Anterior cingulate cortex (tissue), 58 donors: Measurements from ENCODE around the gene SOX6.

Source experiments
- DNase-seq, 58 donors: peaks; one replicate each; lab custom pipeline; 2025; lab: John Stamatoyannopoulos, UW

SOX6 gene

GRCh38 chr11:16280256-16280682, 76.1 kb downstream of the SOX6 start:
- DNase-seq: no peak

DNA sequence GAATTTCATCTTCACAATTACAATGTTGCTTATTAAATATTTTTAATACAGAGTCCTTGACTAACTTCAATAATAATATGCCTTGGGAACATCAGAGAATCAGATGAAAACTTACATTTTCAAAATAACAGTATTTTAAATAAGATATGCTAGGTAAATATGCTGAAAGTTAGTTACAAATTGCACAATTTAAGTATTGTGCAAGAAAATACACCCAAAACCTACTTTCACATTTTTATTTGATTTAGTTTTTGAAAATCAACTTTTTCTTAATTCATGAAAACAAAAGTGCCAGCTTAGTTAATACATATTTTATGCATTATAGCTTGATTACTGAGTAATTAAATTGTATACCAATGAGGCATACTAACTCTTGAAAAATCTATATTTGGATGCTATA, 76.8 kb downstream of the SOX6 start:
- no peak for DNase-seq

GRCh38 chr11:16278979-16279378, 77.4 kb downstream of the SOX6 start:
- no peak for DNase-seq

GRCh38 chr11:16278273-16278672, 78.1 kb downstream of the SOX6 start:
- no peak for DNase-seq

- no peak for DNase-seq
These were observed 80.1 kb downstream of the SOX6 start for GRCh38 chr11:16276251-16276650.

GRCh38 chr11:16271258-16271657, 85.1 kb downstream of the SOX6 start:
- DNase-seq: no peak

DNA sequence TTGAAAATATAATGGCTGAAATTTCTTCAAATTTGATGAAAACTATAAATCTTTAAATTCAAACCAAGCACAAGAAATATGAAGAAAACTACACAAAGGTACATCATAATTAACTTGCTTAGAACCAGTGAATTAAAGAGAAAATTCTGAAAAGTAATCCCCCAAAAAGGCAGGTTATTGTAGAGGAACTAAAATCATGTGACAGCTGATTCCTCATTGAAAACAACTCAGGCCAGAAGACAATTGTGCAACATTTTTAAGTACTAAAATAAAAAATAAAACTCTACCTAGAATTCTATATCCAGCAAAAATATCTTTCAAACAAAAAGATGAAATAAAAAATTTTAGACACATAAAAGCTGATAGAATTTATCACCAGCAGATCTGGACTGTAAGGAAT, 90.3 kb downstream of the SOX6 start:
- no peak for DNase-seq

DNA sequence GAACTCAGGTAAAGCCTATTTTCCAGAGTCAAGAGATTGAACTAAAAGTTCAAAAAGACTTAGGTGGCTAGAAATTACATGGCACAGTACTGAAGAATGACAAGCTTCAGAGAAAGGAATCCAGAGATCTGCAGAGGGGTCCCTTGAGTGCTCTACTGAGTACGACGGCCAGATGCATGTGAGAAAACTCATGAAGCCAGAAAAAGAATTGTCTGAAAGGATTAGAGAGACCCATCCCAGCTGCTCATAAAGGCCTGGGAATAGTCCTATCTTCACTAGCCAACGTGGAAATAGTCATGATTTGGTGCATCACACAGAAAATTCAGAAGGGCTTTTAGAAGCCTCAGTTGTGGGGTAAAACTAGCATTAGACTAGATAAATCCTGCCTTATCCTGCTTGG, 91.3 kb downstream of the SOX6 start:
- no peak for DNase-seq

- no peak for DNase-seq
These were observed 93.7 kb downstream of the SOX6 start for GRCh38 chr11:16262645-16262955.

DNA sequence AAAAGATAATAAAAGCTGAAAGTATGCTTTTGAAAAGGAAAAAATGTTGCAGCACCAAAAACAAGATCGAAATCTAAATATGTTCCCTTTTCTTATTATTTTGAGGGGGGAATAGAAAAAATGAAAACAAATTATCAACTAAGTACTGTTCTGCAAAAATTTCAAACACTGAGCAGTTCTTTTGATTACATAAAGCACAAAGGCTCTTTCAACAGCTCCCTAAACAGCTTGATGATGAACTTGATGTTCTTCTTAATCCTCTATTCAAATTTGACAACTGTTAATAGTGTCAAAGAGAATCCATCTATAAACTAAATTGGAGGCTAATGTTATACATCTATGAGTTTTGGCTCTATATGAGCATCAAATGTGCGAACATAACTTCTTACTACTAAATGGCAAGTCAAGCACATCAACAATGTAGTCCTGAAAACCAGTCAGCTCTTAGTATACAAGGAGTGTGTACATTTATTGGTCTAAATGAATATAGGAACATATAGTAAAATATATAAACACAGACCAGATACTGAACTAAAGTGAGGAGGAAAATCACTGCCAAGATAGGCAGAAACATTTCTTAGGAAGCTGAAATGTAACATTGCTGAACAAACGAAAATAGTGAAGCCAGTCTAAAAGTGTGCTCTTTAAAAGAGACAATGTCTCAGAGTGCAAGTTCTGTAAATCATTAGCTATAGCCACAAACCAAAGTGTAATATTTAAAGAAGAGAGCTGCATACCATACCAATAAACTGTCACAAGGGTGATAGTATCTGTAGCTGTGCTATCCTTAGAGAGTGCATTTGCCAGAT, 94.3 kb downstream of the SOX6 start:
- no peak for DNase-seq

DNA sequence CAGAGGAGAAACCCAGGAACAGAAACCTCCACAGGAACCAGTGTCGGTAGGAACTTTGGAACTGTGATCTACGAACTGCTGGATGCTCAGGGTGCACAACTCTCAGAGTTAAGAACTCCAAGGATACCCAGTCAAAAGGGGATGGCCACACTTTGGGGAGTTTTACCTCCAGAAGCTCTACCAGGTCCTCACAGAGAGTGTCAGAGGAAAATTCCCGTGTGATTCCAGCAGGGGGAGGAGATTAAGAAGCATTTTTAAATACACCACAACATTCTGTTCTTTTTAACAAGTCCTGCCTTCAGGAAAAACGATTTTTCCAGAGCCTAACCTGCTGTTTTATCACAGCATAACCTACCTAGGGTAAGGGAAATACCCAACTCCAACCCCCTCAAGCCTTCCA, 104.0 kb downstream of the SOX6 start:
- DNase-seq: no peak

DNA sequence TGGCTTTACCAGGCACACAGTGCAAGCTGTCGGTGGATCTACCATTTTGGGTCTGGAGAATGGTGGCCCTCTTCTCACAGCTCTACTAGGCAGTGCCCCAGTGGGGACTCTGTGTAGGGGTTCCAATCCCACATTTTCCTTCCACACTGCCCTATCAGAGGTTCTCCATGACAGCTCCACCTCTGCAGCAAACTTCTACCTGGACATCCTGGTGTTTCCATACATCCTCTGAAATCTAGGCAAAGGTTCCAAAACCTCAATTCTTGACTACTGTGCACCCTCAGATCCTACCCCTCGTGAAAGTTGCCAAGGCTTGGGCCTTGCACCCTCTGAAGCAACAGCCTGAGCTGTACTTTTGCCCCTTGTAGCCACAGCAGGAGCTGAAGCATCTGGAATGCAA, 108.1 kb downstream of the SOX6 start:
- DNase-seq: no peak

- no peak for DNase-seq
These were observed 113.5 kb downstream of the SOX6 start for GRCh38 chr11:16242806-16243205.

DNA sequence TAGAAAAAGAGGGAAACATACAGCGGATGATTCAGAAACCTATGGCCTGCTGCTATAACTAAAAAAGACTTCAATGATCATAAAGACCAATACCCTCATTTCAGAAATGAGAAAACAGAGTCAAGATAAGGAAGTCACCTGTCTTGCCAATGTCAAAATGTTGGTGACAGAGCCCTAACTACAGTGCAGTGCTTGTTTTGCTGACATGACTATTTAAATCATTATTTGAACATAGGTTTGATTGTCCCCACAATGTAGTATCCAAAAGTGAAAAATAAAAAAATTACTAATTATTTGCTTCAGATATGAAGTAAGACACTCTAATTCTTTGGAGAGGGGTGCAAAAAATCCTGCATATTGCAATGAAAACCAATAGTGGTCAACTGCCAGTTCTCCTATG, 115.7 kb downstream of the SOX6 start:
- DNase-seq: no peak

DNA sequence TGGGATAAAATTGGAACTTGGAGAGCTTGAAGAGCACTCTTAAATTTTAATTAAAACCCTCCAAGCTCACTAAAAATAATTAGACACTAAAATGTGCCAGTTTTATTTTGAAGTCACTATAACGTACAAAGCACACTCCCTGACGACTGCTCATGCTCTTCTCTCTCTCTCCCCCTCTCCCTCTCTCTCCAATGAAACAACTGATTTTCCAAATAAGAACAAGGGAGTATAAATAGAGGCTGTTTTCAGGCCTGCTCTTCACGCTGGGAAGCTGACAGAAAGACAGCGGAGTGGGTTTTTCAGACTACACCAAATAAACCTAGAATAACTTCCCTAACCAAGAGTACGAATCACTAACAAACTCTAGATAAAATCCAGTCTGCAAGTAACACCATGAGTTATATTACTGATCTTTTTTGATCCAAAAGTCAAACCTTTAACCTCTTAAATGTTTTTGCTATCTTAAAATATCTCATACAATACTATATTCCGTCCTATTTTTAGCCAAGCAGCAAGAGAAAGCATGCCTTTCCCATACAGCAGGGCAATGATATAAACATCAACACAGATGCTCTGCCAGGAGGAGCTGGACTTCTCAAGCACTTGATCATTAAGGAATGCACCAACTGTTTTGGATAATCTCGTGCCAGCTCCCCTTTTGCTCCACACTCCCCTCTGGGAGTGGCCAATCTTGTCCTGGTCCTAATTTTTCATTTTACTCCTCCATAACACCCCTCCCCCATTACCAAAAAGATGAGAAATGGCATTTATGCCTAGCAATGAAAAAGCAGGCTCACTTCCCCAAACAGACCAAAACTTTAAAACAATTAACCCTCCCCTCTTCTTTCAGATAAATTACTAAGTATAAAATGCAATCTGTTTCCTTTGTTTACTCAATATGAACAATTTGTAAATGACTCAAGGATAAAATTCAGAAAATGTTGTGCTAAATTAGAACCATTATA, 116.9 kb downstream of the SOX6 start:
- DNase-seq: peak in 1 of 58 donors; percentile 3

DNA sequence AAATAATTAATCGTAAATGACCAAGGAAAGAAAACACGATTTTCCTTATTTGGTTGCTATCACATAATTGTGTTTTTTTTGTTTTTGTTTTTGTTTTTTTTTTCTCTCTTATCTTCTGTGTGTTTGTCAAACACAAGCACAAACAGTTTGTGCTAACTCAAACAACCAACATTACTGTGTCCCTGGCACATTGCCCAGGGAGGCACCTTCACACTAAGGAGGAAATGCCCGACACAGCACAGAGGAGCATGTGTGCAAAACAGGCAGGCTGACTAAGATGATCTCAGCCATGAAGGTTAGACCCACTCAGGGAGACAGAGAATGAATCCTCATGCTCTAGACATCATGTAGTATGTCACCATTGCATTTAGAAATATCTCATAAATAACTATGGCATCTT, 130.1 kb downstream of the SOX6 start:
- peak in 1 of 58 donors; percentile 22 for DNase-seq

GRCh38 chr11:16225623-16226022, 130.7 kb downstream of the SOX6 start:
- no peak for DNase-seq

GRCh38 chr11:16223558-16223957, 132.8 kb downstream of the SOX6 start:
- no peak for DNase-seq

DNA sequence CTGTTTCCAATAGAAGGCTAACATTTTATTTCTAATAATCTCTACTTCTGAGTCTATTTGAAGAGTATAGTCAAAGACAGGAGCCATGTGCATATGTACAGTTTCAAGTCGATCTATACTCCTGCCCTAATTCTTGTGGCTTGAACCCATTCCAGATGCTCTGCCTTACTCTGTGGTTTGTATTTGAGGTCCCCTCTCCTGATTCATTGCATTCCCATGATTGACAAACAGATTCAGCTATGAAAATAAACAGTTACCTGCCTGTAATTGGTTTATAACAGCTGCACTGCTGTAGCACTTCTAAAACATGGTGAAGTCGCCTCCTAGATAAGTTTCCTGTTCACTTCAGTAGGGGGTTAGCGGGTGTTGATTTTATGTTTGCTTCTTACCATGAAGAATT, 138.7 kb downstream of the SOX6 start:
- no peak for DNase-seq

DNA sequence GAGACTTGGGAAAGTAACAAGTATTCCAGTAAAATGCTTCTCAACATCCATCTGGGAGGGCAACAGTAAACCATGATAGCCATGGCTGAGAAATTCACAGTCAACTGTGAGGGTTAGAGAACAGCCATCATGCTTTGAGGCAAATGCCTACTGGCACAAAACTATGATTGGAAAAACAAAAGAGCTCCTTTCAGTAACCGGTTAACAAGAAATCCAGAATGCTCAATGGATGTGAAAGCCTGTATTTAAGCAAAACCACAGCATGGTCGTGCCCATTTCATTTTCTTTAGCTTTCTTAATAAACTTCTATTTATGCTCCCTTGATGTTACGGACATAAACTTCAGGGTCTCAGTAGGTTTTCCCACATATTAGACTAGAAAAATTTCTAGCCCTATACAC, 139.5 kb downstream of the SOX6 start:
- DNase-seq: no peak

DNA sequence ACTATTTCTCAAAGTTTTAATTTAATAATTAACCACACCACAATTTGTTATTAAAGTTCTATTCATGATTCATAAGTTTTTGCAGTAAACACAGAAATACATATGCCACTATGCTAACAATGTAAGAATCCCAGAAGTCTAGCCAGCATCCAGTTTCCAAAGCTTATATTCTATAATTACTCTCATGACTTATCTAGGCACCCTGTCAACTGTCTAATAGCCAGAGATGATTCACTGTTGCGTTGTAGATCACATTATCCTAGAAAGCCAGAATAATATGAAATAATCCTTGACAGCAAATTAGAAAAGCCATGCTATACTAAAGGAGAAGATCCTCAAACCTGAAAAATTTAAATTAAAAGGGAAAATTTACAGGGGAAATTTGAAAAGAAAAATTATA, 141.0 kb downstream of the SOX6 start:
- no peak for DNase-seq

GRCh38 chr11:16211407-16211806, 144.9 kb downstream of the SOX6 start:
- DNase-seq: no peak
